ENCODE data around the gene CKAP2L.

CKAP2L gene

GRCh38 chr2:112791019-112791418 lies 26.6 kb upstream of the CKAP2L start:
- no peak for DNase-seq

- no peak for DNase-seq
These were observed 25.9 kb upstream of the CKAP2L start for GRCh38 chr2:112790305-112790704.

GRCh38 chr2:112789186-112789585 lies 24.8 kb upstream of the CKAP2L start:
- DNase-seq, result no peak

GRCh38 chr2:112788653-112789052 lies 24.2 kb upstream of the CKAP2L start:
- DNase-seq, result no peak

- no peak for DNase-seq
These were observed 23.5 kb upstream of the CKAP2L start for GRCh38 chr2:112787729-112788393.

- no peak for DNase-seq
These were observed 22.9 kb upstream of the CKAP2L start for GRCh38 chr2:112787294-112787693.

GRCh38 chr2:112784199-112785189 lies 20.1 kb upstream of the CKAP2L start, which contains the start of gene IL1A:
Gene IL1A, minus strand, starts transcription at chr2:112784493. Its CDS starts 723 bp downstream, at chr2:112783770.
- DNase-seq, result no peak

GRCh38 chr2:112783187-112783714 lies 18.8 kb upstream of the CKAP2L start:
- no peak for DNase-seq

GRCh38 chr2:112782234-112782799 lies 17.9 kb upstream of the CKAP2L start:
- DNase-seq, result no peak

GRCh38 chr2:112779598-112779997 lies 15.2 kb upstream of the CKAP2L start:
- DNase-seq, result no peak

- DNase-seq, result no peak
These were observed 12.6 kb upstream of the CKAP2L start for GRCh38 chr2:112777036-112777435.

GRCh38 chr2:112776113-112776512 lies 11.7 kb upstream of the CKAP2L start:
- DNase-seq, result no peak

GRCh38 chr2:112774536-112775285 lies 10.3 kb upstream of the CKAP2L start:
- no peak for DNase-seq

GRCh38 chr2:112773556-112773955 lies 9.1 kb upstream of the CKAP2L start:
- DNase-seq, result no peak

- no peak for DNase-seq
These were observed 8.6 kb upstream of the CKAP2L start for GRCh38 chr2:112772911-112773475.

- no peak for DNase-seq
These were observed 7.9 kb upstream of the CKAP2L start for GRCh38 chr2:112772322-112772721.

- no peak for DNase-seq
These were observed 4.0 kb upstream of the CKAP2L start for GRCh38 chr2:112768432-112768831.

GRCh38 chr2:112767693-112768330 lies 3.4 kb upstream of the CKAP2L start:
- DNase-seq, result no peak

- DNase-seq, result no peak
These were observed 842 bp upstream of the CKAP2L start for GRCh38 chr2:112765251-112765650.

GRCh38 chr2:112762276-112762675 lies 2.1 kb downstream of the CKAP2L start:
- DNase-seq, result no peak

- DNase-seq, result no peak
These were observed 4.3 kb downstream of the CKAP2L start for GRCh38 chr2:112760149-112760548.

GRCh38 chr2:112758711-112759110 lies 5.7 kb downstream of the CKAP2L start:
- no peak for DNase-seq
